ENCODE results near the gene HOOK2. TPM values are rescaled to one million over a fixed set of nuclear protein-coding genes. Genes with fewer than 3 reads are reported as not detected.

Gene HOOK2
- total RNA-seq, 1 experiment from 2014 or later = 70.0 TPM

DNA sequence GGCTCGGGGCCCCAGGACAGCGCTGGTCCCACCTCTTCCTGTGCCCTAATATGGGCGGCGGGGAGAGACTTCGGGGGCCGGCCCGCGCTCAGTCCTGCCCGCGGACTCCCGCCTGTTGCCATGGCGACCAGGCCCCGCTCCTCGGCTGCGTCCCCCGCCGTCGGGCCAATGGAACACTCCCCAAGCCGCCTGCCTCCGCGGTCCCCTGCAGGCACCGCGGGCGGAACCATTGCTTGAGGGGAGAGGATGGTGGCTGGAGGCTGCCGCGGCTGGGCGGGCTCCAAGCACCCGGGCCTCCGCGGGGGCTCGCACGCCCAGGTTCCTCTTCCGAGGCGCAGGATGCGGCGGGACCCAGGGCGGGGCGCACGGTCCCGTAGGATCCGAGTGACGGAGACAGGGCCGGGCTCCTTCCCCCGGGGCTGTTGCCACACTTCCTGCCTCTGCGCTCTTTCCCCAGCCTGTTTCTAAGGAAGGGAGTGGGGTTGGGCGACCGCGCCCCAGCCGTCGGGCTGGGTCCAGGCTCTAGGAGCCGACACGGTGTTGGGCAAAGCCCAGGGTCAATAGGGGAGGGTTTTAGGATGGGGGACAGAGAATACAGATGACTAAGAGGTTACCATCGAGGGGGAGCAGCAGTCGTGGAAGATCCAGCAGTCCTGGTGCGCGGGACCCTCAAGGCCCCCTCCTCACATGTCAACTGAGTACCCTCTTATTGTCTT is 14.7 kb upstream of the HOOK2 start (continued):
- TF ChIP-seq, protein P1, sequence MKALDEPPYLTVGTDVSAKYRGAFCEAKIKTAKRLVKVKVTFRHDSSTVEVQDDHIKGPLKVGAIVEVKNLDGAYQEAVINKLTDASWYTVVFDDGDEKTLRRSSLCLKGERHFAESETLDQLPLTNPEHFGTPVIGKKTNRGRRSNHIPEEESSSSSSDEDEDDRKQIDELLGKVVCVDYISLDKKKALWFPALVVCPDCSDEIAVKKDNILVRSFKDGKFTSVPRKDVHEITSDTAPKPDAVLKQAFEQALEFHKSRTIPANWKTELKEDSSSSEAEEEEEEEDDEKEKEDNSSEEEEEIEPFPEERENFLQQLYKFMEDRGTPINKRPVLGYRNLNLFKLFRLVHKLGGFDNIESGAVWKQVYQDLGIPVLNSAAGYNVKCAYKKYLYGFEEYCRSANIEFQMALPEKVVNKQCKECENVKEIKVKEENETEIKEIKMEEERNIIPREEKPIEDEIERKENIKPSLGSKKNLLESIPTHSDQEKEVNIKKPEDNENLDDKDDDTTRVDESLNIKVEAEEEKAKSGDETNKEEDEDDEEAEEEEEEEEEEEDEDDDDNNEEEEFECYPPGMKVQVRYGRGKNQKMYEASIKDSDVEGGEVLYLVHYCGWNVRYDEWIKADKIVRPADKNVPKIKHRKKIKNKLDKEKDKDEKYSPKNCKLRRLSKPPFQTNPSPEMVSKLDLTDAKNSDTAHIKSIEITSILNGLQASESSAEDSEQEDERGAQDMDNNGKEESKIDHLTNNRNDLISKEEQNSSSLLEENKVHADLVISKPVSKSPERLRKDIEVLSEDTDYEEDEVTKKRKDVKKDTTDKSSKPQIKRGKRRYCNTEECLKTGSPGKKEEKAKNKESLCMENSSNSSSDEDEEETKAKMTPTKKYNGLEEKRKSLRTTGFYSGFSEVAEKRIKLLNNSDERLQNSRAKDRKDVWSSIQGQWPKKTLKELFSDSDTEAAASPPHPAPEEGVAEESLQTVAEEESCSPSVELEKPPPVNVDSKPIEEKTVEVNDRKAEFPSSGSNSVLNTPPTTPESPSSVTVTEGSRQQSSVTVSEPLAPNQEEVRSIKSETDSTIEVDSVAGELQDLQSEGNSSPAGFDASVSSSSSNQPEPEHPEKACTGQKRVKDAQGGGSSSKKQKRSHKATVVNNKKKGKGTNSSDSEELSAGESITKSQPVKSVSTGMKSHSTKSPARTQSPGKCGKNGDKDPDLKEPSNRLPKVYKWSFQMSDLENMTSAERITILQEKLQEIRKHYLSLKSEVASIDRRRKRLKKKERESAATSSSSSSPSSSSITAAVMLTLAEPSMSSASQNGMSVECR (CRISPR knock-in tag; IDR thresholded peaks at IDR 0.05; ENCODE audit: borderline replicate concordance) = 0 out of 2 replicates have a peak, but pooled peaks have one; percentile 60
- TF ChIP-seq NFYB (CRISPR knock-in tag; conservative IDR thresholded peaks at IDR 0.05; ENCODE audit: low read depth) (no peak; the same call in 1 of the 2 replicates), TEAD1 (CRISPR knock-in tag; IDR thresholded peaks at IDR 0.05) (peak; percentile 56; the same call in 1 of the 2 replicates), ZNF263 (CRISPR knock-in tag; IDR thresholded peaks at IDR 0.05; ENCODE audit: low read depth) (no peak), ZNF121 (CRISPR knock-in tag; IDR thresholded peaks at IDR 0.05) (no peak), RELA (CRISPR knock-in tag; IDR thresholded peaks at IDR 0.05; ENCODE audit: borderline replicate concordance) (no peak)
- TF ChIP-seq, protein P2, sequence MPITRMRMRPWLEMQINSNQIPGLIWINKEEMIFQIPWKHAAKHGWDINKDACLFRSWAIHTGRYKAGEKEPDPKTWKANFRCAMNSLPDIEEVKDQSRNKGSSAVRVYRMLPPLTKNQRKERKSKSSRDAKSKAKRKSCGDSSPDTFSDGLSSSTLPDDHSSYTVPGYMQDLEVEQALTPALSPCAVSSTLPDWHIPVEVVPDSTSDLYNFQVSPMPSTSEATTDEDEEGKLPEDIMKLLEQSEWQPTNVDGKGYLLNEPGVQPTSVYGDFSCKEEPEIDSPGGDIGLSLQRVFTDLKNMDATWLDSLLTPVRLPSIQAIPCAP (CRISPR knock-in tag; IDR thresholded peaks at IDR 0.05) = no peak

DNA sequence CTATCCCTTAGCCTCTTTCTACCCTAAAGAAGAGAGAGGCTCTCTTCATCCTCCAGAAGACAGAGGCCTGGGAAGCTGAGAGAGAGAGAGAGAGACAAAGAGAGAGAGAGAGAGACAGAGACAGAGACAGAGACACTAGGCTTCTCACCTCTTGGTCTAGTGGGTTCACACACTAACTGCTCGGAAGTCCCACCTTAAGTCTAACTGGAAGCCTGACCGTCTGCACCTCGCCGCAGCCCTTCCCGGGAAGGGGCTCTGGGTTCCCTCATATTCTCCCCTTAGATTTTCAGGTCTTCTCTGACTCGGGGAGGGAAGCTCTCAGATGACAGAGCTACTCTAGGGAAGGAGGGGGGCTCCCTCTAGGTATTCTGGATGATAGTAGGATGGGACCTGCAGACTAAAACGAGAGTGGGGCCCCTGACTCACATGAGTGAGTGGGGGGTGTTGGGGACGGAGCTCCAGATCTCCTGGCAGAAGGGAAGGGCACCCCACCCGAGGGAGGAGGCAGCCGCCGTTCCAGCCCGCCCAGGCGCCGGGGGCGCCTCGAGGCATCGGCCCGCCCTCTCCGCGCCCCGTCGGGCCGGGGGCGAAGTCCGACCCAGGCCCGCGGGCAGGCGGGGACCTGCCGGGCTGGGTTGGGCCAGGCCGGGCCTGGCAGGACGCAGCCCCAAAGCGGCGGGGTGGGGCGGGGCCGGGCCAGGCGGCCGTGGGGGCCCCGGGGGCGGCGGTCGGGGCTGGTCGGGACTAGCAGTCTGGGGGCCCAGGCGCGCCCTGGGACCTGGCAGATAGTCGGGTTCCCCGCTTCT is 13.9 kb upstream of the HOOK2 start:
- TF ChIP-seq, protein P3, sequence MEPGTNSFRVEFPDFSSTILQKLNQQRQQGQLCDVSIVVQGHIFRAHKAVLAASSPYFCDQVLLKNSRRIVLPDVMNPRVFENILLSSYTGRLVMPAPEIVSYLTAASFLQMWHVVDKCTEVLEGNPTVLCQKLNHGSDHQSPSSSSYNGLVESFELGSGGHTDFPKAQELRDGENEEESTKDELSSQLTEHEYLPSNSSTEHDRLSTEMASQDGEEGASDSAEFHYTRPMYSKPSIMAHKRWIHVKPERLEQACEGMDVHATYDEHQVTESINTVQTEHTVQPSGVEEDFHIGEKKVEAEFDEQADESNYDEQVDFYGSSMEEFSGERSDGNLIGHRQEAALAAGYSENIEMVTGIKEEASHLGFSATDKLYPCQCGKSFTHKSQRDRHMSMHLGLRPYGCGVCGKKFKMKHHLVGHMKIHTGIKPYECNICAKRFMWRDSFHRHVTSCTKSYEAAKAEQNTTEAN (CRISPR knock-in tag; IDR thresholded peaks at IDR 0.05) = no peak
- TF ChIP-seq GTF2I (CRISPR knock-in tag; conservative IDR thresholded peaks at IDR 0.05) (peak; percentile 82; the same call in 1 of the 2 replicates), JAZF1 (CRISPR knock-in tag; IDR thresholded peaks at IDR 0.05) (no peak)
- TF ChIP-seq, protein P4, sequence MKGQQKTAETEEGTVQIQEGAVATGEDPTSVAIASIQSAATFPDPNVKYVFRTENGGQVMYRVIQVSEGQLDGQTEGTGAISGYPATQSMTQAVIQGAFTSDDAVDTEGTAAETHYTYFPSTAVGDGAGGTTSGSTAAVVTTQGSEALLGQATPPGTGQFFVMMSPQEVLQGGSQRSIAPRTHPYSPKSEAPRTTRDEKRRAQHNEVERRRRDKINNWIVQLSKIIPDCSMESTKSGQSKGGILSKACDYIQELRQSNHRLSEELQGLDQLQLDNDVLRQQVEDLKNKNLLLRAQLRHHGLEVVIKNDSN (CRISPR knock-in tag; IDR thresholded peaks at IDR 0.05) = no peak
- TF ChIP-seq, protein P5, sequence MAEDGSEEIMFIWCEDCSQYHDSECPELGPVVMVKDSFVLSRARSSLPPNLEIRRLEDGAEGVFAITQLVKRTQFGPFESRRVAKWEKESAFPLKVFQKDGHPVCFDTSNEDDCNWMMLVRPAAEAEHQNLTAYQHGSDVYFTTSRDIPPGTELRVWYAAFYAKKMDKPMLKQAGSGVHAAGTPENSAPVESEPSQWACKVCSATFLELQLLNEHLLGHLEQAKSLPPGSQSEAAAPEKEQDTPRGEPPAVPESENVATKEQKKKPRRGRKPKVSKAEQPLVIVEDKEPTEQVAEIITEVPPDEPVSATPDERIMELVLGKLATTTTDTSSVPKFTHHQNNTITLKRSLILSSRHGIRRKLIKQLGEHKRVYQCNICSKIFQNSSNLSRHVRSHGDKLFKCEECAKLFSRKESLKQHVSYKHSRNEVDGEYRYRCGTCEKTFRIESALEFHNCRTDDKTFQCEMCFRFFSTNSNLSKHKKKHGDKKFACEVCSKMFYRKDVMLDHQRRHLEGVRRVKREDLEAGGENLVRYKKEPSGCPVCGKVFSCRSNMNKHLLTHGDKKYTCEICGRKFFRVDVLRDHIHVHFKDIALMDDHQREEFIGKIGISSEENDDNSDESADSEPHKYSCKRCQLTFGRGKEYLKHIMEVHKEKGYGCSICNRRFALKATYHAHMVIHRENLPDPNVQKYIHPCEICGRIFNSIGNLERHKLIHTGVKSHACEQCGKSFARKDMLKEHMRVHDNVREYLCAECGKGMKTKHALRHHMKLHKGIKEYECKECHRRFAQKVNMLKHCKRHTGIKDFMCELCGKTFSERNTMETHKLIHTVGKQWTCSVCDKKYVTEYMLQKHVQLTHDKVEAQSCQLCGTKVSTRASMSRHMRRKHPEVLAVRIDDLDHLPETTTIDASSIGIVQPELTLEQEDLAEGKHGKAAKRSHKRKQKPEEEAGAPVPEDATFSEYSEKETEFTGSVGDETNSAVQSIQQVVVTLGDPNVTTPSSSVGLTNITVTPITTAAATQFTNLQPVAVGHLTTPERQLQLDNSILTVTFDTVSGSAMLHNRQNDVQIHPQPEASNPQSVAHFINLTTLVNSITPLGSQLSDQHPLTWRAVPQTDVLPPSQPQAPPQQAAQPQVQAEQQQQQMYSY (CRISPR knock-in tag; IDR thresholded peaks at IDR 0.05) = no peak
- TF ChIP-seq, protein P6, sequence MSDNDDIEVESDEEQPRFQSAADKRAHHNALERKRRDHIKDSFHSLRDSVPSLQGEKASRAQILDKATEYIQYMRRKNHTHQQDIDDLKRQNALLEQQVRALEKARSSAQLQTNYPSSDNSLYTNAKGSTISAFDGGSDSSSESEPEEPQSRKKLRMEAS (CRISPR knock-in tag; IDR thresholded peaks at IDR 0.05) = no peak
- H3K27me3 Mint-ChIP-seq (ENCODE audit: low read depth) = peaks cover 27% of the 10 kb centered on the region
- no peaks in the 10 kb centered on the region for H3K9me3 Mint-ChIP-seq
- DNase-seq (ENCODE audit: low spot score) = peak; percentile 37
- H3K36me3 Mint-ChIP-seq = no peaks in the 10 kb centered on the region
- ATAC-seq = peak; percentile 7
- POLR2A ChIA-PET = interaction anchor here (1.4 to 1.7 kb wide), 3 partner anchors 11 to 23 kb away, joined by 3 to 5 read pairs (median 4); no protein-coding TSS in a partner anchor
- peak overlapping the region; percentile 63 for H3K27ac Mint-ChIP-seq
- CTCF ChIA-PET = interaction anchor here (1.0 to 3.4 kb wide), 8 partner anchors 12 to 96 kb away, joined by 3 to 29 read pairs (median 8); partner anchors contain the start of gene HOOK2
- H3K4me3 Mint-ChIP-seq = peak overlapping the region; percentile 84
- H3K4me1 Mint-ChIP-seq = peaks cover 26% of the 10 kb centered on the region
